HEK293 (cell line): Measurements from ENCODE around the gene DNAH12.

ENCODE experiments used
- CTCF ChIP-seq: fragments of 450-650 bp; formaldehyde crosslinking; IDR thresholded peaks from 2 replicates; pipeline ENCODE4 v1.5.1; 2016; ENCODE audit warnings: missing biosample characterization, missing genetic modification characterization
- KLF10 ChIP-seq: fragments of 450-650 bp; IDR thresholded peaks from 2 replicates; pipeline ENCODE4 v1.5.1; 2018; ENCODE audit warnings: missing biosample characterization, mild to moderate bottlenecking, missing genetic modification characterization
- MEIS1 ChIP-seq: sonication (generic); formaldehyde crosslinking; IDR thresholded peaks from 2 replicates; pipeline ENCODE4 v1.8.1; 2022; ENCODE audit warnings: missing genetic modification reagents, mild to moderate bottlenecking, borderline replicate concordance
- REST ChIP-seq: fragments of 450-650 bp; formaldehyde crosslinking; IDR thresholded peaks from 2 replicates; pipeline ENCODE4 v1.5.1; 2016; ENCODE audit warnings: missing biosample characterization, missing genetic modification characterization
- YY1 ChIP-seq: fragments of 450-650 bp; formaldehyde crosslinking; IDR thresholded peaks from 2 replicates; pipeline ENCODE4 v1.5.1; 2018; ENCODE audit warnings: missing biosample characterization, missing genetic modification characterization
- ZBTB10 ChIP-seq: fragments of 450-650 bp; formaldehyde crosslinking; IDR thresholded peaks from 2 replicates; pipeline ENCODE4 v1.5.1; 2016; ENCODE audit warnings: missing biosample characterization, missing genetic modification characterization
- ZBTB7A ChIP-seq: fragments of 450-650 bp; formaldehyde crosslinking; IDR thresholded peaks from 2 replicates; pipeline ENCODE4 v1.5.1; 2016; ENCODE audit warnings: low read depth, missing biosample characterization, missing genetic modification characterization
- ZNF280C ChIP-seq: fragments of 450-650 bp; formaldehyde crosslinking; IDR thresholded peaks from 2 replicates; pipeline ENCODE4 v1.5.1; 2016; ENCODE audit warnings: missing biosample characterization, missing genetic modification characterization
- ZNF341 ChIP-seq: fragments of 450-650 bp; formaldehyde crosslinking; IDR thresholded peaks from 2 replicates; pipeline ENCODE4; 2016; ENCODE audit warnings: low read depth, missing biosample characterization, missing genetic modification characterization
- ZNF510 ChIP-seq: fragments of 450-650 bp; formaldehyde crosslinking; IDR thresholded peaks from 2 replicates; pipeline ENCODE4 v1.5.1; 2018; ENCODE audit warnings: mild to moderate bottlenecking, missing genetic modification characterization, missing biosample characterization; ENCODE audit not compliant: insufficient replicate concordance
- ZNF600 ChIP-seq: fragments of 450-650 bp; formaldehyde crosslinking; IDR thresholded peaks from 2 replicates; pipeline ENCODE4 v1.5.1; 2016; ENCODE audit warnings: missing biosample characterization, missing genetic modification characterization
- ZNF704 ChIP-seq: fragments of 450-650 bp; formaldehyde crosslinking; IDR thresholded peaks from 2 replicates; pipeline ENCODE4 v1.5.1; 2016; ENCODE audit warnings: missing biosample characterization, missing genetic modification characterization
- ZNF76 ChIP-seq: fragments of 450-650 bp; formaldehyde crosslinking; IDR thresholded peaks from 2 replicates; pipeline ENCODE4; 2016; ENCODE audit warnings: low read depth, missing biosample characterization, missing genetic modification characterization, borderline replicate concordance

- TF ChIP-seq CTCF (tag by site-specific recombination) (no peak), ZNF600 (tag by site-specific recombination) (no peak), ZBTB7A (no peak), ZNF510 (tag by site-specific recombination) (no peak), YY1 (tag by site-specific recombination) (no peak), REST (tag by site-specific recombination) (no peak), ZBTB10 (tag by site-specific recombination) (no peak), ZNF704 (tag by site-specific recombination) (no peak), ZNF280C (tag by site-specific recombination) (no peak), MEIS1 (no peak), ZNF76 (tag by site-specific recombination) (no peak), ZNF341 (tag by site-specific recombination) (no peak), KLF10 (tag by site-specific recombination) (no peak)
Observed at GRCh38 chr3:57350271-57350670, 193.9 kb downstream of the DNAH12 start.
